A549 (cell line): Measurements from ENCODE around the gene SMYD1. TPM values are rescaled to one million over a fixed set of nuclear protein-coding genes. Genes with fewer than 3 reads are reported as not detected.

Source experiments
- ATAC-seq, 2 experiments: fragments of 200-7000 bp in 1 of 2; fragments of >200 bp in 1 of 2; cut with Nextera tagmentation in 1 of 2; cut with Tn5 transposase in 1 of 2; 3 replicates each; pipeline versions ENCODE4 v1.8.0 to v1.9.1; 2018 to 2020; ENCODE audit warnings: mild to moderate bottlenecking in 1 of 2, moderate library complexity in 1 of 2
- CTCF ChIA-PET: fragments of 300-600 bp; sonication (Branson Sonifier 250); formaldehyde crosslinking; extraction: SDS; loops from one replicate; lab custom pipeline; 2021; ENCODE audit warnings: antibody characterized with exemption, inconsistent platforms; lab: Yijun Ruan, JAX
- POLR2A ChIA-PET: fragments of 350-600 bp; formaldehyde crosslinking; extraction: SDS; loops from one replicate; lab custom pipeline; 2021; ENCODE audit warnings: antibody characterized with exemption, inconsistent platforms; lab: Yijun Ruan, JAX
- DNase-seq, 2 experiments: peaks; one replicate each; pipeline versions ENCODE4 v3.0.0 to v3.0.0-alpha.2; 2011 to 2016; ENCODE audit warnings: low read depth in 1 of 2, low spot score in 1 of 2
- FAIRE-seq: peaks from 2 replicates; lab custom pipeline; 2011; peaks lifted over from hg19 to GRCh38; lab: Jason Lieb, UNC
- H3K27ac ChIP-seq, 2 experiments: fragments of >200 bp; sonication (Bioruptor Twin); formaldehyde crosslinking; 3 replicates each; pipeline ENCODE4 v1.5.1; 2016 to 2017
- H3K4me1 ChIP-seq: fragments of >200 bp; sonication (Bioruptor Twin); formaldehyde crosslinking; 3 replicates; pipeline ENCODE4 v1.6.1; 2016
- H3K4me2 ChIP-seq: fragments of >200 bp; sonication (Bioruptor Twin); formaldehyde crosslinking; 3 replicates; pipeline ENCODE4 v1.6.1; 2016
- H3K4me3 ChIP-seq: fragments of >200 bp; sonication (Bioruptor Twin); formaldehyde crosslinking; 3 replicates; pipeline ENCODE4 v1.5.1; 2016
- H3K9me3 ChIP-seq: fragments of >200 bp; sonication (Bioruptor Twin); formaldehyde crosslinking; 3 replicates; pipeline ENCODE4 v1.6.1; 2016
- CBX2 ChIP-seq: fragments of 200-600 bp; sonication (generic); IDR thresholded peaks from 2 replicates; pipeline ENCODE4 v1.6.1; 2016; ENCODE audit warnings: low read depth, mild to moderate bottlenecking, borderline replicate concordance
- CBX8 ChIP-seq: fragments of 200-600 bp; sonication (generic); IDR thresholded peaks from 2 replicates; pipeline ENCODE4 v1.6.1; 2016
- CHD4 ChIP-seq: fragments of 200-600 bp; sonication (generic); IDR thresholded peaks from 2 replicates; pipeline ENCODE4 v1.6.1; 2016; ENCODE audit warnings: antibody characterized with exemption, mild to moderate bottlenecking, borderline replicate concordance
- EHF ChIP-seq: fragments of 250-450 bp; sonication (Bioruptor Pico); IDR thresholded peaks from 2 replicates; pipeline ENCODE4 v1.5.0; 2020; ENCODE audit warnings: mild to moderate bottlenecking
- FOSL2 ChIP-seq, 2 experiments: fragments of 450-650 bp in 1 of 2; fragments of >200 bp in 1 of 2; sonication (Bioruptor Twin) in 1 of 2; formaldehyde crosslinking; IDR thresholded peaks; 2 replicates each; pipeline versions ENCODE4 v1.5.0 to v1.6.1; 2016 to 2020; ENCODE audit warnings: mild to moderate bottlenecking in 1 of 2, moderate library complexity in 1 of 2
- GATA3 ChIP-seq: IDR thresholded peaks from 2 replicates; pipeline ENCODE4 v1.6.1; 2012; ENCODE audit warnings: borderline replicate concordance
- KDM1A ChIP-seq: fragments of 200-600 bp; sonication (generic); IDR thresholded peaks from 2 replicates; pipeline ENCODE4 v1.6.1; 2016; ENCODE audit warnings: low read depth, mild to moderate bottlenecking
- KDM5A ChIP-seq: fragments of 200-600 bp; sonication (generic); IDR thresholded peaks from 2 replicates; pipeline ENCODE4 v1.6.1; 2016; ENCODE audit warnings: antibody characterized with exemption, mild to moderate bottlenecking
- MAZ ChIP-seq: fragments of 150-350 bp; IDR thresholded peaks from 2 replicates; pipeline ENCODE4 v1.6.1; 2014; ENCODE audit warnings: antibody characterized with exemption, low read depth, low read length, borderline replicate concordance
- NFE2L2 ChIP-seq: fragments of 150-350 bp; conservative IDR thresholded peaks from 2 replicates; pipeline ENCODE4 v1.6.1; 2014; ENCODE audit warnings: low read length
- NR3C1 ChIP-seq: fragments of >200 bp; sonication (Bioruptor Twin); formaldehyde crosslinking; IDR thresholded peaks from 3 replicates; pipeline ENCODE4 v1.6.1; 2017
- POLR2A ChIP-seq: IDR thresholded peaks from 2 replicates; pipeline ENCODE4 v1.6.1; 2012; ENCODE audit warnings: mild to moderate bottlenecking, low read length
- POLR2AphosphoS2 ChIP-seq: conservative IDR thresholded peaks from 2 replicates; pipeline ENCODE4 v1.6.1; 2012; ENCODE audit warnings: low read length, improper control_type of control experiment, inconsistent platforms
- RAD21 ChIP-seq, 2 experiments: fragments of >200 bp in 1 of 2; sonication (Bioruptor Twin) in 1 of 2; formaldehyde crosslinking in 1 of 2; IDR thresholded peaks in 1 of 2; conservative IDR thresholded peaks in 1 of 2; 2 replicates in 1 of 2; 3 replicates in 1 of 2; pipeline ENCODE4 v1.6.1; 2012 to 2018; ENCODE audit warnings: inconsistent platforms in 1 of 2
- RCOR1 ChIP-seq: fragments of 150-350 bp; IDR thresholded peaks from 2 replicates; pipeline ENCODE4 v1.6.1; 2014; ENCODE audit warnings: antibody characterized with exemption, low read length, low read depth
- TFCP2L1 ChIP-seq: fragments of 250-450 bp; sonication (Bioruptor Pico); IDR thresholded peaks from 2 replicates; pipeline ENCODE4 v1.5.0; 2021; ENCODE audit warnings: mild to moderate bottlenecking
- TP53 ChIP-seq: fragments of 250-450 bp; sonication (Bioruptor Pico); IDR thresholded peaks from 2 replicates; pipeline ENCODE4 v1.5.0; 2021; ENCODE audit warnings: mild to moderate bottlenecking, moderate library complexity
- ZC3H11A ChIP-seq: fragments of 450-650 bp; IDR thresholded peaks from 2 replicates; pipeline ENCODE4 v1.6.1; 2014; ENCODE audit warnings: antibody characterized with exemption, mild to moderate bottlenecking
- ZFP36 ChIP-seq: fragments of 450-650 bp; IDR thresholded peaks from 2 replicates; pipeline ENCODE4 v1.6.1; 2014; ENCODE audit warnings: borderline replicate concordance; ENCODE audit not compliant: partially characterized antibody
- ZNF302 ChIP-seq: fragments of 250-450 bp; sonication (Bioruptor Pico); IDR thresholded peaks from 2 replicates; pipeline ENCODE4 v1.9.0; 2021; ENCODE audit warnings: inconsistent platforms, mild to moderate bottlenecking, moderate library complexity
- ZSCAN20 ChIP-seq: fragments of 250-450 bp; sonication (Bioruptor Pico); IDR thresholded peaks from 2 replicates; pipeline ENCODE4 v1.8.0; 2022; ENCODE audit warnings: mild to moderate bottlenecking, moderate library complexity
- WGBS: methylation state at CpG from one replicate; pipeline ENCODE4 v1.1.6; 2017; ENCODE audit errors: missing lambda C conversion rate; 5-methylcytosine and 5-hydroxymethylcytosine counted together
- polyA plus RNA-seq, 4 experiments: library from polyadenylated mRNA; depleted of rRNA in 3 of 4; stranded (reverse); fragments of >200 nt; fragmentation: RNase III in 1 of 4; extraction: RNeasy Plus Mini Kit Qiagen cat#74134 plus additional on column Dnase treatment in 1 of 4; gene quantifications; 2 replicates in 3 of 4; 3 replicates in 1 of 4; pipeline ENCODE4 v1.2.3, GENCODE V29; 2011 to 2017
- TF ChIP-seq, protein P1 (sequence below): fragments of >200 bp; sonication (Bioruptor Twin); formaldehyde crosslinking; IDR thresholded peaks from 2 replicates; pipeline ENCODE4 v1.6.1; 2016
- TF ChIP-seq, protein P2 (sequence below): fragments of >200 bp; sonication (Bioruptor Twin); formaldehyde crosslinking; IDR thresholded peaks from 3 replicates; pipeline ENCODE4 v1.5.1; 2016
- TF ChIP-seq, protein P3 (sequence below): fragments of 450-650 bp; IDR thresholded peaks from 2 replicates; pipeline ENCODE4 v1.6.1; 2014; ENCODE audit warnings: antibody characterized with exemption

SMYD1 gene
- polyA plus RNA-seq, 2 of the 4 experiments (the other 2 are of a cell fraction): not detected

DNA sequence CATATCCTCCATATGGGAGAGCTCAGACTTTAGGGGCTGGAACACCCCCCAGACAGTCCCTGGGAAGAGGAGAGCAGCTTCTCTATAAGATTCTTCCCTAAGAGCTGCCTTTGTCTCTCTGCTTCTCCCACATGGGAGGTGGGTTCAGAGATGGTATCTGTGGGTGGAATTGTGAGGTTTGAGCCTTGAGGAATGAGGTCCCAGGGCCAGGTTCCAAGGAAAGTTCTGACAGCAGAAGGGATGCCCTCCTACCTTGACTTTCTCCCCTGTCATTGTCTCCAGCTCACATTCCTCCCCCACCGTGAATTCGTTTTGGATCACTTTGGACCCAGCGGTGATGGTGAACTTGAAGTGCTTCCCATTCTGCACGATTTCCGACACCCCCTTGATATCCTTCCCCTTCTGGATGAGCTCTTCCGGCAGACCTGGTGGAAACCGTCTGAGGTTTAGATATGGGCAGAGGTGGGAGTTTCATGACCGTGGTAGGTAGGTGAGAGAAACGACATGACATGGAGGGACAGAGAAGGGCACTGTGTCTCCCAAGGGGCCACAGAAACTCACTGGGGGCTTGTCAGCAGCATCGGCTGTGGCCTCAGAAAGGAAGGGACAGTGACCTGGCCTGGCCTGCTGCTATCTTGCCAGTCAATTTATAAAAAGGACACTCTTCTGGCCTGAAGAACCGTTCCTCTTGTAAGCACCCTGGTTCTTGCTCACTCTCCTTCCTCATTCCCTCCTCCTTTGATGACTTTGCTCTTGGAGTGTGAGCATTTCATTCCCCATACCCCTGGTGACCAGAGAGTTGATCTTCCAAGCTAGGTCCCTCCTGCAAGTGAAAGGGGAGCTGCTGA is 58.5 kb downstream of the SMYD1 start:
- FAIRE-seq (no peak), DNase-seq (no peak), ATAC-seq (no peak)
- no peak overlapping the region for H3K4me2 ChIP-seq
- TF ChIP-seq ZSCAN20 (CRISPR knock-in tag): no peak
- TF ChIP-seq FOSL2 (IDR thresholded peaks at IDR 0.05): no peak
- no peak for TF ChIP-seq FOSL2 (CRISPR knock-in tag; IDR thresholded peaks at IDR 0.05)
- TF ChIP-seq RCOR1: no peak
- TF ChIP-seq CHD4: no peak
- TF ChIP-seq GATA3: no peak
- TF ChIP-seq NFE2L2: no peak
- no peak for TF ChIP-seq POLR2A
- TF ChIP-seq RAD21 (conservative IDR thresholded peaks at IDR 0.05 in 1 of 2, IDR thresholded peaks at IDR 0.05 in 1 of 2): no peak
- no peak for TF ChIP-seq TFCP2L1 (CRISPR knock-in tag)
- TF ChIP-seq, protein P1, sequence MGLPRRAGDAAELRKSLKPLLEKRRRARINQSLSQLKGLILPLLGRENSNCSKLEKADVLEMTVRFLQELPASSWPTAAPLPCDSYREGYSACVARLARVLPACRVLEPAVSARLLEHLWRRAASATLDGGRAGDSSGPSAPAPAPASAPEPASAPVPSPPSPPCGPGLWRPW: no peak
- TF ChIP-seq, protein P2, sequence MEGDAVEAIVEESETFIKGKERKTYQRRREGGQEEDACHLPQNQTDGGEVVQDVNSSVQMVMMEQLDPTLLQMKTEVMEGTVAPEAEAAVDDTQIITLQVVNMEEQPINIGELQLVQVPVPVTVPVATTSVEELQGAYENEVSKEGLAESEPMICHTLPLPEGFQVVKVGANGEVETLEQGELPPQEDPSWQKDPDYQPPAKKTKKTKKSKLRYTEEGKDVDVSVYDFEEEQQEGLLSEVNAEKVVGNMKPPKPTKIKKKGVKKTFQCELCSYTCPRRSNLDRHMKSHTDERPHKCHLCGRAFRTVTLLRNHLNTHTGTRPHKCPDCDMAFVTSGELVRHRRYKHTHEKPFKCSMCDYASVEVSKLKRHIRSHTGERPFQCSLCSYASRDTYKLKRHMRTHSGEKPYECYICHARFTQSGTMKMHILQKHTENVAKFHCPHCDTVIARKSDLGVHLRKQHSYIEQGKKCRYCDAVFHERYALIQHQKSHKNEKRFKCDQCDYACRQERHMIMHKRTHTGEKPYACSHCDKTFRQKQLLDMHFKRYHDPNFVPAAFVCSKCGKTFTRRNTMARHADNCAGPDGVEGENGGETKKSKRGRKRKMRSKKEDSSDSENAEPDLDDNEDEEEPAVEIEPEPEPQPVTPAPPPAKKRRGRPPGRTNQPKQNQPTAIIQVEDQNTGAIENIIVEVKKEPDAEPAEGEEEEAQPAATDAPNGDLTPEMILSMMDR: no peak
- H3K27ac ChIP-seq: no peak overlapping the region
- H3K4me1 ChIP-seq: no peaks in the 10 kb centered on the region
- POLR2A ChIA-PET: interaction anchor here (0.6 kb wide), 1 partner anchor 61 kb away, joined by 3 read pairs; no protein-coding TSS in a partner anchor
- WGBS: 29% methylated on average over 11 of the region's 11 CpGs
- no peak overlapping the region for H3K4me3 ChIP-seq
- CTCF ChIA-PET: interaction anchor here (0.6 to 1.1 kb wide), 2 partner anchors 13 to 66 kb away, joined by 3 read pairs; no protein-coding TSS in a partner anchor
- H3K9me3 ChIP-seq: no peaks in the 10 kb centered on the region

DNA sequence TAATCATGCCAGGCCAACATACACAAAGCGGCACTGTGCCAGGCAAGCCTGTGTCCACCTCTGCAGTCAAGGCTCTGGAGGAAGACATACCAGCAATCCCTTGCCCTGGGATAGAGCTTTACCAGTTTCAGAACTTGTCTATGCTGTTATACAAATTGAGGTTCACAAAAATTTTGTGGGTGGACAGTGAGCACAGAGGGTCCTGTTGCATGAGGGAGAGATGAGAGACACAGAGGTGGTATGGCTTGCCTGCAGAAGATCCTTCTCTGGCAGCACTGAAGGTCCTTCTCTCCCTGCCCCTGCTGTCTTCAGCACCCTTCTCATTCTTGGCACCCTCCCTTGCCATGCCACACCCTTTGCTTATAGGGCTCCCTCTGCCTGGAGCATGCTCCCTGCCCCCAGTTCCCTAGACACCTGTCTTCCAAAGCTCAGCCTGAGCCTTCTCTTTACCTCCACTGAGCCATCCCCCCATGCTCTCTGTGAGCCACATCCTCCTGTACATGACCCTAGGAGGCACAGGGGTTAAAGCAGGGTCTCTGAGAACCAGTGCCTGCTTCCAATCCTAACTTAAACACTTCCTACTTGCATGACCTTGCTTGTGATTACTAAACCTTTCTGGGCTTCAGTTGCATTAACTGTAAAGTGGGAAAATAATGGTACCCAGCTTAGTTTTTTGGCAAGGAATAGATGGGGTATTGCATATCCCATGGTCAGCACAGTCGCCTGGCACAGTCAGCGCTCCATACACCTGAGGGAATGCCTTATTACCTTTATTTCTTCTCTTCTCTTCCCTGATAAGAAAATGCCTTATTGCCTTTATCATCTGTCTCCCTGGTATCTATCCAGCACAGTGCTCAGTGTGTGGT is 59.4 kb downstream of the SMYD1 start:
- ChIA-PET POLR2A (no interaction called here), CTCF (interaction anchor here (0.6 to 1.1 kb wide), 2 partner anchors 12 to 67 kb away, joined by 3 read pairs; no protein-coding TSS in a partner anchor)
- no peak overlapping the region for H3K27ac ChIP-seq
- H3K4me3 ChIP-seq: no peak overlapping the region
- ATAC-seq (no peak), DNase-seq (no peak), FAIRE-seq (no peak)
- TF ChIP-seq RCOR1 (no peak), ZFP36 (no peak), TFCP2L1 (CRISPR knock-in tag) (no peak), TP53 (no peak), CBX2 (no peak), ZNF302 (no peak), ZC3H11A (no peak), POLR2AphosphoS2 (no peak), KDM1A (no peak), CBX8 (no peak)
- H3K4me1 ChIP-seq: no peaks in the 10 kb centered on the region
- WGBS: 12% methylated on average over 3 of the region's 3 CpGs
- no peaks in the 10 kb centered on the region for H3K9me3 ChIP-seq
- H3K4me2 ChIP-seq: no peak overlapping the region

DNA sequence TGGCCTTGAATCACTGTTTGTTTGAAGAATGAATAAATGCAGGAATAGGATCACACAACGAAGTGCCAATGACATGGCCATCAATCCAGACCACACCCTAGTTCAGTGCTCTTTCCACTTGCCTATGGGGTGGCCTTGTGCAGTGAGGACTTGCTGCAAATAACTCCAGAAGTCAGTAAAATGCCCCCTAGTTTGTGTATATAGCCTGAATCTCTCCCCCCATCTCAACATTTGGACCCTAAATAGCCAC is 59.9 kb downstream of the SMYD1 start:
- TF ChIP-seq, protein P3, sequence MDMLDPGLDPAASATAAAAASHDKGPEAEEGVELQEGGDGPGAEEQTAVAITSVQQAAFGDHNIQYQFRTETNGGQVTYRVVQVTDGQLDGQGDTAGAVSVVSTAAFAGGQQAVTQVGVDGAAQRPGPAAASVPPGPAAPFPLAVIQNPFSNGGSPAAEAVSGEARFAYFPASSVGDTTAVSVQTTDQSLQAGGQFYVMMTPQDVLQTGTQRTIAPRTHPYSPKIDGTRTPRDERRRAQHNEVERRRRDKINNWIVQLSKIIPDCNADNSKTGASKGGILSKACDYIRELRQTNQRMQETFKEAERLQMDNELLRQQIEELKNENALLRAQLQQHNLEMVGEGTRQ: no peak
- TF ChIP-seq EHF (CRISPR knock-in tag) (no peak), KDM5A (no peak), NR3C1 (no peak), MAZ (no peak)
- Histone ChIP-seq H3K4me2 (no peak overlapping the region), H3K4me3 (no peak overlapping the region), H3K27ac (no peak overlapping the region), H3K9me3 (no peaks in the 10 kb centered on the region), H3K4me1 (no peaks in the 10 kb centered on the region)
- CTCF ChIA-PET: no interaction called here
- FAIRE-seq (no peak), ATAC-seq (no peak), DNase-seq (no peak)
- WGBS: 7% methylated on average over 1 of the region's 1 CpG
- POLR2A ChIA-PET: no interaction called here
